ENCODE measurements around the gene ATG4A.

ATG4A gene

GRCh38 chrX:108088511-108088910, 3.1 kb upstream of the ATG4A start:
- no peak for TF ChIP-seq ZFX (IDR thresholded peaks at IDR 0.05; ENCODE audit: borderline replicate concordance)
- TF ChIP-seq, protein P1, sequence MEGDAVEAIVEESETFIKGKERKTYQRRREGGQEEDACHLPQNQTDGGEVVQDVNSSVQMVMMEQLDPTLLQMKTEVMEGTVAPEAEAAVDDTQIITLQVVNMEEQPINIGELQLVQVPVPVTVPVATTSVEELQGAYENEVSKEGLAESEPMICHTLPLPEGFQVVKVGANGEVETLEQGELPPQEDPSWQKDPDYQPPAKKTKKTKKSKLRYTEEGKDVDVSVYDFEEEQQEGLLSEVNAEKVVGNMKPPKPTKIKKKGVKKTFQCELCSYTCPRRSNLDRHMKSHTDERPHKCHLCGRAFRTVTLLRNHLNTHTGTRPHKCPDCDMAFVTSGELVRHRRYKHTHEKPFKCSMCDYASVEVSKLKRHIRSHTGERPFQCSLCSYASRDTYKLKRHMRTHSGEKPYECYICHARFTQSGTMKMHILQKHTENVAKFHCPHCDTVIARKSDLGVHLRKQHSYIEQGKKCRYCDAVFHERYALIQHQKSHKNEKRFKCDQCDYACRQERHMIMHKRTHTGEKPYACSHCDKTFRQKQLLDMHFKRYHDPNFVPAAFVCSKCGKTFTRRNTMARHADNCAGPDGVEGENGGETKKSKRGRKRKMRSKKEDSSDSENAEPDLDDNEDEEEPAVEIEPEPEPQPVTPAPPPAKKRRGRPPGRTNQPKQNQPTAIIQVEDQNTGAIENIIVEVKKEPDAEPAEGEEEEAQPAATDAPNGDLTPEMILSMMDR (IDR thresholded peaks at IDR 0.05), result no peak

DNA sequence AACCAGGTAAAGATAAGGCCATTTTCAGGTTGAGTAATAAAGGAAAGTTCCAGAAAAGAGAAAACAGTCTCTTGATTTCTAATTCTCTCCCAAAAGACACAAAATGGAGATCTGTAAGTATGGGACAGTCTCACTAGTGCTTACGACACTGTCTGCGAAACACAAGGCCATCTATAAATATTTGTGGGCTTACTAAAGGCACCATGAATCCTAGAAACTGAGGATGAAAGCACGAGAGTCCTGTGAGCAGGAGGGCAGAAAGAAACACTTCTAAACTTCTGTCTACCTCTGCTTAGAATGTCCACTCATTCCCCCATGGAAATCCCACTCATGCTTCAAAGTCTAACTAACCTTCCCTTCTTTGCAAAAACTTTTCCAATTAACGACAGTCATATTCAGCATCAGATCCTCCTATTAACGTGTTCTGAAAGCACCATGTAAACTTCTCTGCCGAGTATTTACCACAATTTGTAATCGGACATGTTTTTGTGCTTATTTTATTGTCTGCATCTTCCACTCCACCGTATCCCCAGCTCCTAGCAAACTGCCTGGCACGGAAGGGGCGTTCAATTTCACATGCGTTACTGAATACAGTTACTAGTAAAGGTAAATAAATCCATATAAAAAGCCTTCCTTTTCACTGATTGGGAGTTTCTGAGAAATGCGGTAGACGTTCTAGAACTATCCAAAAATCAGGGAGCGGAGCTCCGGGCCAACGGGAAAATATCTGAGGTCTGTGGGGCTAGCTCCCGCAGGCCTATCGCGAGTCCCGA, 901 bp upstream of the ATG4A start:
- no peak for TF ChIP-seq ZFX (IDR thresholded peaks at IDR 0.05; ENCODE audit: borderline replicate concordance)
- TF ChIP-seq, protein P1 (IDR thresholded peaks at IDR 0.05), result no peak
- peak overlapping the region; percentile 63 for H3K27ac ChIP-seq

More at GRCh38 chrX:108088511-108088910, 3.1 kb upstream of the ATG4A start:
- no peak overlapping the region for H3K27ac ChIP-seq

DNA sequence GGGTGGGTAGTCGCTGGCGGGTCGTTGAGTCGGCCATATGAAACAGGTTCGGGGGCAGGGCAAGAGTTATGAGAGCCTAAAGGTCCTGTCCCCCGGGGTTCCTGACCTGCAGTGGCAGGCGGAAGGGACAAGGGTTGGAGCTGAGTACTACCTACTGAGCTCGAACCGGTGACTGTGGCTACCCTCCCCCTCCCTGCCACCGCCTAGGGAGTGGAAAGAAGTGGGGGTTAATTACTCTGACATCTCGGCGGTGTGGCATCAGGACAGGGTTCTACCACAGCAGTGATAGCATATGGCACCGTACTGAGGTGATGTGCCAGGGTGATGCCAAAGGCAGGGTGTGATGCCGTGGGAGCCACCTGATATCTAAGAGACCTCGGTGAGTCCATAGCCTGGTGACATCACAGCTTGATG, 307 bp downstream of the ATG4A start:
- peak overlapping the region; percentile 63 for H3K27ac ChIP-seq
- TF ChIP-seq ZFX (IDR thresholded peaks at IDR 0.05; ENCODE audit: borderline replicate concordance), result no peak
- TF ChIP-seq, protein P1 (IDR thresholded peaks at IDR 0.05), result no peak

DNA sequence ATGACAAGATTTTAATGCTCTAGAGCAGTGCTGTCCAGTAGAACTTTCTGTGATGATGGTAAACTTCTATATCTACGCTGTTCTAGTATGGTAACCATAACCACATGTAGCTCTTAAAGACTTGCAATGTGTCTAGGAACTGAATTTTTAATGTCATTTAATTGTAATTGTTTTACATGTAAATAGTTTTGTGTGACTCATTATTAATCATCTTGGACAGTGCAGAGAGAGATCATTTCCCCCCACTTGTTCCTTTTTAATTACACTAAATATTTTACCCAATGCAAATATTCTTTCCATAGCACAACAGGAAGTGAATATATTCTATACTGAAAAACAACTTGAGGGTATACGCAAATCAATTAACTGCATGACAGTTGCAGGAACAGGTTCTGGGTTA, 5.8 kb downstream of the ATG4A start:
- no peak for TF ChIP-seq ZFX (IDR thresholded peaks at IDR 0.05; ENCODE audit: borderline replicate concordance)
- TF ChIP-seq, protein P1 (IDR thresholded peaks at IDR 0.05), result no peak
- no peak overlapping the region for H3K27ac ChIP-seq

DNA sequence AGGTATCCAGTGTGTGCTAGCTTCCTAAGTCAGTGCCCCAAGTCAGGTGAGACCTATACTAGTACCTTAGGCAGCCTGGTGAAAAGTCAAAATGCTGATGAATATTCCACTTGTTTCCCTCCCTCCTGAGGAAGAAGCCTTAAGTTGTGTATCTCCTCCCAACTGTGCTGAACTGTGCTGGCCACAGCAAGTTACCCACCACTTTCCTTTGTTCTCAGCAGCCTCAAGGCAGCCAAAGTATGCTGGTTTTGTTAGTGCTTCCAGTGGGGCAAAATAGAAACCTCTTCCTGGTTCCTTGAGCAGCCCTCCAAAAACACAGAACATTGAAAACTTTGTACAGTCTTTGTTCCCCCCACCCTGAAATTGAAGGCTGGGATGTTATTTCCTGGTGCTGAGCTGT, 13.9 kb downstream of the ATG4A start:
- TF ChIP-seq, protein P1 (IDR thresholded peaks at IDR 0.05), result no peak
- no peak for TF ChIP-seq ZFX (IDR thresholded peaks at IDR 0.05; ENCODE audit: borderline replicate concordance)
- H3K27ac ChIP-seq, result no peak overlapping the region

DNA sequence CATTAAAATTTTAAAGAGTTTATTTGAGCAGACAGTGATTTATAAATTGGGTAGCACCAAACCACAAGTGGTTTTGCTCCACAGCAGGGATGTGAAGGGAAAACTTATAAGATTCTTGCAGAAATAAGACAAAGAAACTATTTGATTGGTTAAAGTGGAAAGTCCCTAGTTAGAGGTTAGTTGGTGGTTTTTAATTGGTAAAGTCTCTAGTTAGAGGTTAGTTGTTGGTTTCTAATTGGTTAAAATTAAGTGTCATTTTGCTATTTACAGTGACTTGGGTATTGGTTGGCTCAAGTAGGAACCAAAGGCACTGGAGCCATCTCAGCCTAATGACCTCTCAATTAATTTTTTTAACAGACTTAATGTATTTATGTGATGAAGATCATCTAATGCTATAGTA, 23.0 kb downstream of the ATG4A start:
- no peak overlapping the region for H3K27ac ChIP-seq
- TF ChIP-seq, protein P1 (IDR thresholded peaks at IDR 0.05), result no peak
- no peak for TF ChIP-seq ZFX (IDR thresholded peaks at IDR 0.05; ENCODE audit: borderline replicate concordance)

GRCh38 chrX:108117988-108118387, 26.4 kb downstream of the ATG4A start:
- TF ChIP-seq, protein P1 (IDR thresholded peaks at IDR 0.05), result no peak
- no peak for TF ChIP-seq ZFX (IDR thresholded peaks at IDR 0.05; ENCODE audit: borderline replicate concordance)
- no peak overlapping the region for H3K27ac ChIP-seq

All from 22Rv1 (cell line).